Ascending aorta (tissue), 2 donors: Measurements from ENCODE around the gene KMT5B. TPM values are rescaled to one million over a fixed set of nuclear protein-coding genes. Genes with fewer than 3 reads are reported as not detected.

Source experiments
- DNase-seq, 2 donors: peaks; one replicate each; pipeline ENCODE4 v3.0.0-alpha.2; 2019; ENCODE audit warnings: low spot score in 2 of 2
- H3K27ac ChIP-seq, 2 donors: fragments of 200-600 bp; sonication (generic); one replicate each; pipeline ENCODE4 v1.5.1; 2016 to 2017; ENCODE audit warnings: mild to moderate bottlenecking in 1 of 2
- H3K27me3 ChIP-seq: fragments of 200-600 bp; sonication (generic); one replicate; pipeline ENCODE4 v1.5.1; 2017
- H3K36me3 ChIP-seq, 2 donors: fragments of 200-600 bp; sonication (generic); one replicate each; pipeline ENCODE4 v1.5.1; 2016
- H3K4me1 ChIP-seq, 2 donors: fragments of 200-600 bp; sonication (generic); one replicate each; pipeline ENCODE4 v1.5.1; 2016 to 2017; ENCODE audit warnings: mild to moderate bottlenecking in 1 of 2
- H3K4me3 ChIP-seq, 2 donors: fragments of 200-600 bp; sonication (generic); one replicate each; pipeline ENCODE4 v1.5.1; 2016 to 2017; ENCODE audit warnings: mild to moderate bottlenecking in 1 of 2
- H3K9me3 ChIP-seq, 2 donors: fragments of 200-600 bp; sonication (generic); one replicate each; pipeline ENCODE4 v1.5.1; 2016
- intact Hi-C: fragments of 100-400 bp; cut with DNase I; formaldehyde crosslinking; loops from one replicate; pipeline ENCODE4 v1.15.1; 2023
- total RNA-seq: library from RNA; depleted of rRNA; stranded (reverse); fragments of >200 nt; gene quantifications from one replicate; pipeline ENCODE4 v1.1.0, GENCODE V29; 2016
- TF ChIP-seq, protein P1 (sequence below), 3 experiments: fragments of 200-600 bp in 2 of 3; fragments of 450-650 bp in 1 of 3; sonication (generic) in 2 of 3; IDR thresholded peaks; one replicate each; pipeline ENCODE4 v1.5.1; 2016 to 2019; ENCODE audit warnings: antibody characterized with exemption in 3 of 3, mild to moderate bottlenecking in 1 of 3, moderate library complexity in 1 of 3

KMT5B gene
- total RNA-seq, 1 donor from 2014 or later, result 82.0 TPM

DNA sequence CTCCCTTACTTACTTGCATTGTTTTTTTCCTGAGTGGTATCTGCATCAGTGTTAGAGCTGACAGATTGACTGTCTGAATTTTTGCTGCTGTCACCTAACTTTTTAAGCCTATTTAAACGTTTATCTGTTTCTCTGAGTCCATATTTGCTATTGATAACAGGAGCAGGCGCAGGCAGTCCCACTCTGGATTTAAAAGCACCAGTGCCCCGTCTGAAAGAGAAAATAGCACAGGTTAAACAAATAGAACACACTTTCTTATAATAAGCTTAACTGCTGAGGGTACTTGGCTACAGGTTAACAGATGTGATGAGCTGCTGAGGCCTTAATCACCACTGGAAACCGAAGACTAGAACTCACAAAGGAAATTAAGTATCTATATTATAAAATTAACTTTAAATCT is 46.1 kb downstream of the KMT5B start:
- H3K27me3 ChIP-seq, result no peaks in the 10 kb centered on the region
- H3K4me1 ChIP-seq, result no peaks in the 10 kb centered on the region
- peaks cover 78 to 81% of the 10 kb centered on the region in 2 donors for H3K36me3 ChIP-seq
- H3K9me3 ChIP-seq, result no peaks in the 10 kb centered on the region
- no peak overlapping the region for H3K4me3 ChIP-seq
- H3K27ac ChIP-seq, result no peak overlapping the region
- intact Hi-C loops, result no loop called here
- DNase-seq, result no peak
- TF ChIP-seq, protein P1, sequence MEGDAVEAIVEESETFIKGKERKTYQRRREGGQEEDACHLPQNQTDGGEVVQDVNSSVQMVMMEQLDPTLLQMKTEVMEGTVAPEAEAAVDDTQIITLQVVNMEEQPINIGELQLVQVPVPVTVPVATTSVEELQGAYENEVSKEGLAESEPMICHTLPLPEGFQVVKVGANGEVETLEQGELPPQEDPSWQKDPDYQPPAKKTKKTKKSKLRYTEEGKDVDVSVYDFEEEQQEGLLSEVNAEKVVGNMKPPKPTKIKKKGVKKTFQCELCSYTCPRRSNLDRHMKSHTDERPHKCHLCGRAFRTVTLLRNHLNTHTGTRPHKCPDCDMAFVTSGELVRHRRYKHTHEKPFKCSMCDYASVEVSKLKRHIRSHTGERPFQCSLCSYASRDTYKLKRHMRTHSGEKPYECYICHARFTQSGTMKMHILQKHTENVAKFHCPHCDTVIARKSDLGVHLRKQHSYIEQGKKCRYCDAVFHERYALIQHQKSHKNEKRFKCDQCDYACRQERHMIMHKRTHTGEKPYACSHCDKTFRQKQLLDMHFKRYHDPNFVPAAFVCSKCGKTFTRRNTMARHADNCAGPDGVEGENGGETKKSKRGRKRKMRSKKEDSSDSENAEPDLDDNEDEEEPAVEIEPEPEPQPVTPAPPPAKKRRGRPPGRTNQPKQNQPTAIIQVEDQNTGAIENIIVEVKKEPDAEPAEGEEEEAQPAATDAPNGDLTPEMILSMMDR (IDR thresholded peaks at IDR 0.05), result no peak

DNA sequence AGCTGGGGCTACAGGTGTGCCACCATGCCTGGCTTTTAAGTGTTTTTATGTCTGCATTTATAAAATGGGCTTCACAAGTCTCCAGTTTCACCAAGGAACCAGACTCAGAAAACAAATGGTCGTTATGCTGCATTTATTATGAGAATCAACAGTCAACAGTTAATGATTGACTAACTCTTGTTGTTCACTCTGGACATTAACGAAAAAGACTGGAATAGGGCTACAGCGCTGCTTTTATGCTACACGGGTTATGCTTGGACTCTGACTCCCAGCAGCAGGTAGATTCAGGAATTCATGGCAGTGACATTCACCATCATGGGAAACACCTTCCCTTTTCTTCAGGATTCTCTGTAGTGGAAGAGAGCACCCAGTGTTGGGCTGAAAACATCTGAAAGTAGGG is 47.5 kb downstream of the KMT5B start:
- DNase-seq, result no peak
- Histone ChIP-seq H3K4me1 (no peaks in the 10 kb centered on the region), H3K27me3 (no peaks in the 10 kb centered on the region), H3K9me3 (no peaks in the 10 kb centered on the region), H3K27ac (no peak overlapping the region), H3K36me3 (peaks cover 66 to 80% of the 10 kb centered on the region in 2 donors), H3K4me3 (no peak overlapping the region)
- intact Hi-C loops, result no loop called here
- TF ChIP-seq, protein P1 (IDR thresholded peaks at IDR 0.05), result no peak

DNA sequence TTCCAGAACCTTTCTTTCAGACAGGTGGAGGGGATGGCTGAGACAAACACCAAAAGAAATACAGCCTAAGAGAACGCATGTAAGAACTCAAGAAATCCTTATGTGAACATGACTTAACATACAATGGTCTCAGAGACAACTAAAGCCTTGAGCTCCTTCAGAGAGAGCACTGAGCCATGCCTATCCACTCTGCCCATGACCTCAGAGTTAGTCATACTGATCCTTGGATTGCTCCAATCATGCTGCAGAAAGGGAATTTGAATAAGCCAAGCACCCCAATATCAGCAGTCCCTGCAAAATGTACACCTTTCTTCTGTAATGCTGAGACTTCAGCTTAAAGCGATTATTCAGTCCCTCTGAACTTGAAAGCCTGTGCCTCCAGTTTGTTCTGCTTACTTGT is 48.7 kb downstream of the KMT5B start:
- H3K36me3 ChIP-seq, result peaks cover 54 to 72% of the 10 kb centered on the region in 2 donors

DNA sequence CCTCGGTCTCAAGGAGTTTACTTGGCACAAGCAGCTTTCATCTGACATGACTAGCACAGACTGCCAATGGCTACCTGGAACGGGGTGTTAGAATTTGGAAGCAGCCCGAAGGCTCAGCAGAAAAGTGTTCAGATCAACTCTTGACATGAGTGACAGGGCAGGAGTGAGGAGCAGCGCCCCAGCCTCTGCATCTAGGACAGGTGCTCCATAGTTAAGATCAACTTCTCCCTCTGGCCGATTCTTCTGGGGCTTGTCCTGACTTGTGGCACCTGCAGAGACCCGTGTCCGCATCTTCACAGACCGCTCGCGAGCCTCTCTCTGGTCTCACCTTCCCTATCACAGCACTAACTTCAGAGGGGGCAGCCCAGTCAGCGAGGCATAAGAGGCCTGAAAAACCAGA is 49.4 kb downstream of the KMT5B start:
- Histone ChIP-seq H3K9me3 (no peaks in the 10 kb centered on the region), H3K4me1 (no peaks in the 10 kb centered on the region), H3K27me3 (no peaks in the 10 kb centered on the region), H3K27ac (no peak overlapping the region), H3K36me3 (peaks cover 52 to 71% of the 10 kb centered on the region in 2 donors), H3K4me3 (no peak overlapping the region)
- TF ChIP-seq, protein P1 (IDR thresholded peaks at IDR 0.05), result no peak
- DNase-seq, result no peak
- intact Hi-C loops, result no loop called here

More for the DNA sequence above, 48.7 kb downstream of the KMT5B start:
- Histone ChIP-seq H3K27ac (no peak overlapping the region), H3K27me3 (no peaks in the 10 kb centered on the region), H3K9me3 (no peaks in the 10 kb centered on the region), H3K4me1 (no peaks in the 10 kb centered on the region), H3K4me3 (no peak overlapping the region)
- intact Hi-C loops, result no loop called here
- TF ChIP-seq, protein P1 (IDR thresholded peaks at IDR 0.05), result no peak
- DNase-seq, result no peak

DNA sequence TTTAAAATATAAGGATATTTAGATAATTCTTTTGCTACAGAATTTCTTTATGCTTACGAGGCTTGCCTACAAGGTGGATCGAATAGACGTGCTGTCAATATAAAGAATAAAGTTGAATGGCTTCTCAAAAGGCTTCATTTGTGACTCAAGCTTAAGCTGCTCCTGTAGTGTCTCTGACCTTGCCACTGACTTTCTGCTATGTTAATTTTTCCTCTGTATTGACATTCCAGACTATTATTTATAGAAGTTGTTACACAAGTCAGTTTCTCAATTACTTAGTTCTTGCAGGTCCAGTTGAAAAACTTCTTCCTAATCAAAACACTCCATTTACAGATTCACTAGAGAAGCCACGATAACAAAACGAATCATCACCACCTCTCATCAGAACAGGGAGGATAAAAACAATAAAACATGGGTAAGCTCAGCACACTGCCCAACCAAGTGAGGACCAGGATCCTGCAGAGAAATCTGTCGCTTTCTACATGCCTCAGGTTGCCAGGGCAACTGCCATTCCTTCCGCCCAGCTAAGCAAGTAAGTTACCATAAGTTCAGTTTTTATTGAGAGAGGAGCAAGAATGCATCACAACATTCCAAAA is 52.9 kb downstream of the KMT5B start:
- Histone ChIP-seq H3K9me3 (no peaks in the 10 kb centered on the region), H3K27ac (no peak overlapping the region), H3K4me1 (no peaks in the 10 kb centered on the region), H3K27me3 (no peaks in the 10 kb centered on the region), H3K4me3 (no peak overlapping the region), H3K36me3 (peaks cover 35 to 52% of the 10 kb centered on the region in 2 donors)
- TF ChIP-seq, protein P1 (IDR thresholded peaks at IDR 0.05), result no peak
- intact Hi-C loops, result no loop called here
- no peak for DNase-seq

DNA sequence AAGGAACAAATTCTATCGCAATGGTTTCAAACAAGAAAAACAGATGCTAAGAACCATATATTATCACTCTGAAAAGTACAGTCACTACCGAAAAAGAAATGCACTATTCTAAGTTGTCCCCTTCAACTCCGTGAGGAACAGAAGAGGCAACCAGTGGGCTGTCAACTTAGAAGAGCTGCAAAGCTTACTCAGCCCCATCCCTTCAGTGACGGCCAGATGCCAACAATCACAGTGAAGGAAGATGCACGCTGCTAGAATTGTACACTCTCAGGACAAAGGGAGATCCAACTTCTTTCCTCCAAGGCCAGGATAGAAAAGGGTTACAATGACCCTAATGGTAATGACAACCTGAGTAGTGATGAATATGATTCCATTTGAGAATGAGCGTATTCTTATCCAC is 53.4 kb downstream of the KMT5B start:
- H3K4me1 ChIP-seq, result no peaks in the 10 kb centered on the region
- H3K4me3 ChIP-seq, result no peak overlapping the region
- DNase-seq, result no peak
- no peak overlapping the region for H3K27ac ChIP-seq
- H3K36me3 ChIP-seq, result peaks cover 31 to 50% of the 10 kb centered on the region in 2 donors
- TF ChIP-seq, protein P1 (IDR thresholded peaks at IDR 0.05), result no peak
- H3K9me3 ChIP-seq, result no peaks in the 10 kb centered on the region
- no peaks in the 10 kb centered on the region for H3K27me3 ChIP-seq
- intact Hi-C loops, result no loop called here
